ENCODE data around the gene RAB33A. TPM values are rescaled to one million over a fixed set of nuclear protein-coding genes. Genes with fewer than 3 reads are reported as not detected.

Gene RAB33A
- total and polyA plus RNA-seq, 2 donors (not counting 1 experiment from before 2014, with no cell fraction given), result 2.4 to 5.4 TPM

DNA sequence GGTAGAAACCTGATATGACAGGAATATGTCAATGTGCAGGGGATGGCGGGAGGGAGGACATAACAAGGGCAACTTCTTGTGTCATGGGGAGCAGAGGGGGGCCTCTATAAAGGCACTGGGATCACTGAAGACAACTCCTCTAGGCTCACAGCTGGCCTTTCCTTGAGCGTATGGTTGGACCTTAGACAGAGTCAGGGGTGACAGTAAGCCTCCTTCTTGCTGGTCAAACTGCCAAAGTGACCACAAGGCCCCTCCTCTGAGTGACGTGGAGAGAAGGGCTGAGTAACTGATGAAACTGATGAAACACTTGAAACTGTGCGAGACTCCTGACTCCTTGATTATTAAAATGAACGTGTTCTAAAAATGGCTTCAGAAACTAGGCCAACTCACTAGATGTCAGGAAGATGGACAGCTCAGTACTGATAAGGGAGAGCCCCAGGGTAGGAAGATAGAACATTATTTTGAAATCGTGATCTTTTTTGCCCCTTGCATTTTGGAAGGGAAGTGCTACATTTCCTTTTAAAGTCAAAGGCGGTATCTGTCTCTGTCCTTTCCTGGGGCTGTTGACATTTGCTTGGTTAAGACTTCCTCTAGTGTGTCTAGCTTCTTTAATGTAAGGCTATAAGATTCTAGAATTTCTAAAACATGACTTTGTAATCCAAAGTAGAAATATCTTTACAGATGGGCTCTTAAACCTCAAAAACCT, 1.6 kb downstream of the RAB33A start:
- Mint-ChIP-seq H3K4me3 (peak overlapping the region; percentile 91), H3K27ac (peak overlapping the region; percentile 86), H3K4me1 (peaks cover 62% of the 10 kb centered on the region), H3K27me3 (no peaks in the 10 kb centered on the region), H3K9me3 (ENCODE audit: insufficient read depth) (no peaks in the 10 kb centered on the region)
- Histone ChIP-seq H3K4me1 (ENCODE audit: control insufficient read depth in 2 of 2, insufficient read depth in 2 of 2, low read length in 2 of 2) (peaks cover 37 to 62% of the 10 kb centered on the region in 2 donors), H3K27ac (ENCODE audit: low read length in 2 of 2) (peak overlapping the region in 1 of 2 donors; percentile 66), H4K20me1 (ENCODE audit: control insufficient read depth, insufficient read depth, low read length, poor library complexity, severe bottlenecking) (no peaks in the 10 kb centered on the region), H2AFZ (ENCODE audit: insufficient read depth, low read depth, low read length, poor library complexity, severe bottlenecking) (peak overlapping the region; percentile 52), H3K4me2 (replicated peaks; ENCODE audit: low read depth, low read length, poor library complexity, severe bottlenecking) (peak overlapping the region; percentile 88), H3K36me3 (replicated peaks in 1 of 2; ENCODE audit: control extremely low read depth in 1 of 2, control insufficient read depth in 1 of 2, extremely low read depth in 1 of 2, insufficient read depth in 2 of 2, low read length in 1 of 2) (no peaks in the 10 kb centered on the region), H3K9ac (ENCODE audit: low read length) (peak overlapping the region; percentile 70), H3K4me3 (ENCODE audit: control extremely low read depth in 1 of 5, extremely low read depth in 1 of 5, insufficient read depth in 1 of 5, low read depth in 2 of 5, low read length in 4 of 5) (peak overlapping the region in 3 of 5 experiments; percentile 64 to 74 (median 72)), H3K27me3 (replicated peaks in 1 of 4; ENCODE audit: control extremely low read depth in 1 of 4, control insufficient read depth in 3 of 4, insufficient read depth in 4 of 4, low read length in 3 of 4) (no peaks in the 10 kb centered on the region), H3K9me3 (ENCODE audit: control extremely low read depth in 1 of 3, control insufficient read depth in 2 of 3, insufficient read depth in 1 of 3, low read length in 2 of 3) (no peaks in the 10 kb centered on the region), H3K79me2 (ENCODE audit: control insufficient read depth, insufficient read depth, low read length) (peaks cover 6% of the 10 kb centered on the region)
- ChIA-PET POLR2A (no interaction called here), CTCF (interaction anchor here (1.0 to 3.4 kb wide), 3 partner anchors 13 to 92 kb away, joined by 3 to 17 read pairs (median 3); no protein-coding TSS in a partner anchor)
- intact Hi-C loops (cut with micrococcal nuclease), result loop anchor here (5.0 kb wide), 1 partner anchor 94 kb away; the partner anchor contains the start of gene ZNF280C
- DNase-seq, result peak; percentile 19
- TF ChIP-seq, protein P1, sequence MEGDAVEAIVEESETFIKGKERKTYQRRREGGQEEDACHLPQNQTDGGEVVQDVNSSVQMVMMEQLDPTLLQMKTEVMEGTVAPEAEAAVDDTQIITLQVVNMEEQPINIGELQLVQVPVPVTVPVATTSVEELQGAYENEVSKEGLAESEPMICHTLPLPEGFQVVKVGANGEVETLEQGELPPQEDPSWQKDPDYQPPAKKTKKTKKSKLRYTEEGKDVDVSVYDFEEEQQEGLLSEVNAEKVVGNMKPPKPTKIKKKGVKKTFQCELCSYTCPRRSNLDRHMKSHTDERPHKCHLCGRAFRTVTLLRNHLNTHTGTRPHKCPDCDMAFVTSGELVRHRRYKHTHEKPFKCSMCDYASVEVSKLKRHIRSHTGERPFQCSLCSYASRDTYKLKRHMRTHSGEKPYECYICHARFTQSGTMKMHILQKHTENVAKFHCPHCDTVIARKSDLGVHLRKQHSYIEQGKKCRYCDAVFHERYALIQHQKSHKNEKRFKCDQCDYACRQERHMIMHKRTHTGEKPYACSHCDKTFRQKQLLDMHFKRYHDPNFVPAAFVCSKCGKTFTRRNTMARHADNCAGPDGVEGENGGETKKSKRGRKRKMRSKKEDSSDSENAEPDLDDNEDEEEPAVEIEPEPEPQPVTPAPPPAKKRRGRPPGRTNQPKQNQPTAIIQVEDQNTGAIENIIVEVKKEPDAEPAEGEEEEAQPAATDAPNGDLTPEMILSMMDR (IDR thresholded peaks at IDR 0.05), result no peak
- no peak for TF ChIP-seq EZH2 (IDR thresholded peaks at IDR 0.05; ENCODE audit: borderline replicate concordance, insufficient read depth, low read depth, low read length, poor library complexity, severe bottlenecking)
- no CpG with 5 or more reads among the region's 7 CpGs for WGBS (ENCODE audit: insufficient coverage)
- ATAC-seq (ENCODE audit: low read depth), result no peak
